ENCODE measurements around the gene SMARCA4. TPM values are rescaled to one million over a fixed set of nuclear protein-coding genes. Genes with fewer than 3 reads are reported as not detected.
"Not testable (repeated sequence)": the region's sequence is repeated elsewhere in the genome, so short reads cannot be mapped to it uniquely, and the experiment has no call there.

SMARCA4 gene
- total RNA-seq, 4 donors from 2014 or later, result 81.9 to 460 (median 118) TPM

GRCh38 chr19:11067356-11068113, 106.7 kb downstream of the SMARCA4 start:
- TF ChIP-seq POLR2AphosphoS5 (IDR thresholded peaks at IDR 0.05), result no peak
- TF ChIP-seq CTCF (IDR thresholded peaks at IDR 0.05), result no peak
- no peak for TF ChIP-seq POLR2A (IDR thresholded peaks at IDR 0.05)
- no peak for TF ChIP-seq EP300 (IDR thresholded peaks at IDR 0.05; ENCODE audit: low read depth)
- H3K9me3 ChIP-seq, result no peaks in the 10 kb centered on the region
- intact Hi-C loops (cut with DNase I; ENCODE audit: low total_unique reads), result no loop called here
- no peaks in the 10 kb centered on the region for H3K4me1 ChIP-seq
- WGBS, 2 donors (ENCODE audit: low coverage in 1 of 2), result 80 to 88% methylated on average over 1 to 8 of the region's 8 CpGs
- H3K36me3 ChIP-seq, result no peaks in the 10 kb centered on the region
- in situ Hi-C loops (cut with MboI; ENCODE audit: low pct_ligation_motif_present in 1 of 4, low pct_unique_long_range_greater_than_20kb in 1 of 4, low sequenced_read_pairs in 3 of 4), result no loop called here
- no peak for DNase-seq
- H3K27ac ChIP-seq, result no peak overlapping the region
- no peaks in the 10 kb centered on the region for H3K27me3 ChIP-seq
- H3K4me3 ChIP-seq, result no peak overlapping the region

- in situ Hi-C loops (cut with MboI; ENCODE audit: low pct_ligation_motif_present in 1 of 4, low pct_unique_long_range_greater_than_20kb in 1 of 4, low sequenced_read_pairs in 3 of 4), result no loop called here
- H3K4me3 ChIP-seq, result no peak overlapping the region
- 80 to 89% methylated on average over 1 to 9 of the region's 9 CpGs for WGBS, 2 donors (ENCODE audit: low coverage in 1 of 2)
- intact Hi-C loops (cut with DNase I; ENCODE audit: low total_unique reads), result no loop called here
- no peaks in the 10 kb centered on the region for H3K4me1 ChIP-seq
- no peaks in the 10 kb centered on the region for H3K9me3 ChIP-seq
- no peaks in the 10 kb centered on the region for H3K36me3 ChIP-seq
- H3K27me3 ChIP-seq, result no peaks in the 10 kb centered on the region
- no peak for DNase-seq
- TF ChIP-seq CTCF (IDR thresholded peaks at IDR 0.05) (no peak), POLR2A (IDR thresholded peaks at IDR 0.05) (no peak), EP300 (IDR thresholded peaks at IDR 0.05; ENCODE audit: low read depth) (no peak), POLR2AphosphoS5 (IDR thresholded peaks at IDR 0.05) (no peak)
- H3K27ac ChIP-seq, result no peak overlapping the region
These were observed 108.7 kb downstream of the SMARCA4 start for GRCh38 chr19:11069561-11069960.

- 84 to 89% methylated on average over 4 of the region's 4 CpGs for WGBS, 2 donors (ENCODE audit: low coverage in 1 of 2)
- H3K27ac ChIP-seq, result no peak overlapping the region
- H3K9me3 ChIP-seq, result no peaks in the 10 kb centered on the region
- intact Hi-C loops (cut with DNase I; ENCODE audit: low total_unique reads) (no loop called here), in situ Hi-C loops (cut with MboI; ENCODE audit: low pct_ligation_motif_present in 1 of 4, low pct_unique_long_range_greater_than_20kb in 1 of 4, low sequenced_read_pairs in 3 of 4) (no loop called here)
- TF ChIP-seq CTCF (IDR thresholded peaks at IDR 0.05) (no peak), EP300 (IDR thresholded peaks at IDR 0.05; ENCODE audit: low read depth) (no peak), POLR2A (IDR thresholded peaks at IDR 0.05) (no peak), POLR2AphosphoS5 (IDR thresholded peaks at IDR 0.05) (no peak)
- DNase-seq, result no peak
- no peak overlapping the region for H3K4me3 ChIP-seq
- no peaks in the 10 kb centered on the region for H3K36me3 ChIP-seq
- H3K4me1 ChIP-seq, result no peaks in the 10 kb centered on the region
- no peaks in the 10 kb centered on the region for H3K27me3 ChIP-seq
These were observed 109.3 kb downstream of the SMARCA4 start for GRCh38 chr19:11070123-11070522.

- no peaks in the 10 kb centered on the region for H3K9me3 ChIP-seq
- TF ChIP-seq POLR2A (IDR thresholded peaks at IDR 0.05), result no peak
- no peak for TF ChIP-seq CTCF (IDR thresholded peaks at IDR 0.05)
- TF ChIP-seq EP300 (IDR thresholded peaks at IDR 0.05; ENCODE audit: low read depth), result no peak
- TF ChIP-seq POLR2AphosphoS5 (IDR thresholded peaks at IDR 0.05), result no peak
- intact Hi-C loops (cut with DNase I; ENCODE audit: low total_unique reads), result no loop called here
- in situ Hi-C loops (cut with MboI; ENCODE audit: low pct_ligation_motif_present in 1 of 4, low pct_unique_long_range_greater_than_20kb in 1 of 4, low sequenced_read_pairs in 3 of 4), result no loop called here
- 90 to 93% methylated on average over 4 to 9 of the region's 9 CpGs for WGBS, 2 donors (ENCODE audit: low coverage in 1 of 2)
- H3K27me3 ChIP-seq, result no peaks in the 10 kb centered on the region
- H3K4me3 ChIP-seq, result no peak overlapping the region
- no peaks in the 10 kb centered on the region for H3K36me3 ChIP-seq
- no peak overlapping the region for H3K27ac ChIP-seq
- no peak for DNase-seq
- peaks cover 0 to 2% (median 0%) of the 10 kb centered on the region in 4 donors for H3K4me1 ChIP-seq
These were observed 112.7 kb downstream of the SMARCA4 start for GRCh38 chr19:11073568-11073967.

GRCh38 chr19:11076792-11077191, 116.0 kb downstream of the SMARCA4 start:
- in situ Hi-C loops (cut with MboI; ENCODE audit: low pct_ligation_motif_present in 1 of 4, low pct_unique_long_range_greater_than_20kb in 1 of 4, low sequenced_read_pairs in 3 of 4); intact Hi-C loops (cut with DNase I; ENCODE audit: low total_unique reads): not testable (repeated sequence)
- 86 to 90% methylated on average over 6 to 9 of the region's 9 CpGs for WGBS, 2 donors (ENCODE audit: low coverage in 1 of 2)

More at GRCh38 chr19:11076792-11077191, 116.0 kb downstream of the SMARCA4 start:
- not testable (repeated sequence) for H3K27me3 ChIP-seq, H3K4me3 ChIP-seq, H3K27ac ChIP-seq, DNase-seq, H3K4me1 ChIP-seq, H3K36me3 ChIP-seq, H3K9me3 ChIP-seq
